Measurements from ENCODE around the gene MTTP.
A peak's percentile ranks its signal among the peaks of the same experiment; 100 is the strongest.

The MTTP gene

DNA sequence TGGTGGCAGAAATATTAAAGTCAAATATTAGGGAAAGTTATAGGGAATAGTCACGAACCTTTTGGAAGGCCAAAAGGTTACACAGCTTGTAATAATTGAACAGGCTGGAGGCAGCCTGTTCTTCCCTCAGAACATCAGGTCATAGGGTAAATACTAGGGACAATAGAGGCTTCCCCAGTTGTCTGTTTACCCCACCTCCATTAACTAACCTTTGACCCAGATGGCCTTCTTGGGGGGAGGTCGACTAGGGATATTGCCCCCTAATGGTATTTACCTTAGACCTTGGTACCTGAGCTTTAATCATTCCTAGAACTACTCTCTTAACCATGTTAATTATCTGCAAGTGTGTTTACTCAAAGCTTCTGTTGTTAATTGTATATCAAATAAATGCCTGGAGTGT lies 37.8 kb upstream of the MTTP start:
- TF ChIP-seq TCF12 (IDR thresholded peaks at IDR 0.05; ENCODE audit: low read depth) (no peak), YY1 (IDR thresholded peaks at IDR 0.05; ENCODE audit: low read depth) (no peak), EGR1 (IDR thresholded peaks at IDR 0.05) (no peak), CEBPB (IDR thresholded peaks at IDR 0.05) (no peak), EP300 (IDR thresholded peaks at IDR 0.05; ENCODE audit: borderline replicate concordance) (no peak), TEAD4 (IDR thresholded peaks at IDR 0.05) (no peak), TAF1 (IDR thresholded peaks at IDR 0.05; ENCODE audit: low read depth) (no peak), FOXM1 (IDR thresholded peaks at IDR 0.05; ENCODE audit: borderline replicate concordance, low read depth) (no peak), CREB1 (IDR thresholded peaks at IDR 0.05; ENCODE audit: low read depth) (no peak), ZBTB7A (IDR thresholded peaks at IDR 0.05; ENCODE audit: low read depth) (no peak), RAD21 (IDR thresholded peaks at IDR 0.05; ENCODE audit: low read depth) (no peak), NFIC (IDR thresholded peaks at IDR 0.05) (no peak)
- TF ChIP-seq, protein P1, sequence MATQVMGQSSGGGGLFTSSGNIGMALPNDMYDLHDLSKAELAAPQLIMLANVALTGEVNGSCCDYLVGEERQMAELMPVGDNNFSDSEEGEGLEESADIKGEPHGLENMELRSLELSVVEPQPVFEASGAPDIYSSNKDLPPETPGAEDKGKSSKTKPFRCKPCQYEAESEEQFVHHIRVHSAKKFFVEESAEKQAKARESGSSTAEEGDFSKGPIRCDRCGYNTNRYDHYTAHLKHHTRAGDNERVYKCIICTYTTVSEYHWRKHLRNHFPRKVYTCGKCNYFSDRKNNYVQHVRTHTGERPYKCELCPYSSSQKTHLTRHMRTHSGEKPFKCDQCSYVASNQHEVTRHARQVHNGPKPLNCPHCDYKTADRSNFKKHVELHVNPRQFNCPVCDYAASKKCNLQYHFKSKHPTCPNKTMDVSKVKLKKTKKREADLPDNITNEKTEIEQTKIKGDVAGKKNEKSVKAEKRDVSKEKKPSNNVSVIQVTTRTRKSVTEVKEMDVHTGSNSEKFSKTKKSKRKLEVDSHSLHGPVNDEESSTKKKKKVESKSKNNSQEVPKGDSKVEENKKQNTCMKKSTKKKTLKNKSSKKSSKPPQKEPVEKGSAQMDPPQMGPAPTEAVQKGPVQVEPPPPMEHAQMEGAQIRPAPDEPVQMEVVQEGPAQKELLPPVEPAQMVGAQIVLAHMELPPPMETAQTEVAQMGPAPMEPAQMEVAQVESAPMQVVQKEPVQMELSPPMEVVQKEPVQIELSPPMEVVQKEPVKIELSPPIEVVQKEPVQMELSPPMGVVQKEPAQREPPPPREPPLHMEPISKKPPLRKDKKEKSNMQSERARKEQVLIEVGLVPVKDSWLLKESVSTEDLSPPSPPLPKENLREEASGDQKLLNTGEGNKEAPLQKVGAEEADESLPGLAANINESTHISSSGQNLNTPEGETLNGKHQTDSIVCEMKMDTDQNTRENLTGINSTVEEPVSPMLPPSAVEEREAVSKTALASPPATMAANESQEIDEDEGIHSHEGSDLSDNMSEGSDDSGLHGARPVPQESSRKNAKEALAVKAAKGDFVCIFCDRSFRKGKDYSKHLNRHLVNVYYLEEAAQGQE (IDR thresholded peaks at IDR 0.05; ENCODE audit: low read depth): no peak
- TF ChIP-seq, protein P2, sequence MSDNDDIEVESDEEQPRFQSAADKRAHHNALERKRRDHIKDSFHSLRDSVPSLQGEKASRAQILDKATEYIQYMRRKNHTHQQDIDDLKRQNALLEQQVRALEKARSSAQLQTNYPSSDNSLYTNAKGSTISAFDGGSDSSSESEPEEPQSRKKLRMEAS (IDR thresholded peaks at IDR 0.05): no peak
- TF ChIP-seq, protein P3, sequence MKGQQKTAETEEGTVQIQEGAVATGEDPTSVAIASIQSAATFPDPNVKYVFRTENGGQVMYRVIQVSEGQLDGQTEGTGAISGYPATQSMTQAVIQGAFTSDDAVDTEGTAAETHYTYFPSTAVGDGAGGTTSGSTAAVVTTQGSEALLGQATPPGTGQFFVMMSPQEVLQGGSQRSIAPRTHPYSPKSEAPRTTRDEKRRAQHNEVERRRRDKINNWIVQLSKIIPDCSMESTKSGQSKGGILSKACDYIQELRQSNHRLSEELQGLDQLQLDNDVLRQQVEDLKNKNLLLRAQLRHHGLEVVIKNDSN (IDR thresholded peaks at IDR 0.05): no peak

DNA sequence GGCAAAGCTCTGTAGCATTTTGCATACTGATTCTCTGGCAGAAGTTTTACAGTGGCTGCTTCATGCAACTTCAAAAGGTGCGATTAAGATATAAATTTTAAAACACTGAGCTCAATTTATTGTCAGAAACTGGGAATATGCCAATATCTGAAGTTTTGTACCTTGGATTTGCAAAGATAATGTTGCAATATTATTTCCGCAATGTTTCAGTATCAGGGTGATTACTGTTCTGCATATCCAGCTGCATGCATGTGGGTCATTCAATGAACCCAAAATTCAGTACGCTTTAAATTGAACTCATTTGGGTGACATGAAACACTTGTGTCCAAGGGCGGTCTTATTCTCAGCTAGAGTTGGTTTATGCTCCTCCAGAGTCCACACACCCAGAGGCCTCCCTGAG lies 37.0 kb upstream of the MTTP start:
- no peak for TF ChIP-seq TEAD4 (IDR thresholded peaks at IDR 0.05)
- no peak for TF ChIP-seq NFIC (IDR thresholded peaks at IDR 0.05)
- no peak for TF ChIP-seq YY1 (IDR thresholded peaks at IDR 0.05; ENCODE audit: low read depth)
- TF ChIP-seq ZBTB7A (IDR thresholded peaks at IDR 0.05; ENCODE audit: low read depth): no peak
- TF ChIP-seq, protein P3 (IDR thresholded peaks at IDR 0.05): no peak
- TF ChIP-seq, protein P1 (IDR thresholded peaks at IDR 0.05; ENCODE audit: low read depth): no peak
- TF ChIP-seq EP300 (IDR thresholded peaks at IDR 0.05; ENCODE audit: borderline replicate concordance): no peak
- no peak for TF ChIP-seq EGR1 (IDR thresholded peaks at IDR 0.05)
- no peak for TF ChIP-seq FOXM1 (IDR thresholded peaks at IDR 0.05; ENCODE audit: borderline replicate concordance, low read depth)
- TF ChIP-seq, protein P2 (IDR thresholded peaks at IDR 0.05): no peak
- no peak for TF ChIP-seq CREB1 (IDR thresholded peaks at IDR 0.05; ENCODE audit: low read depth)
- TF ChIP-seq TAF1 (IDR thresholded peaks at IDR 0.05; ENCODE audit: low read depth): no peak
- TF ChIP-seq TCF12 (IDR thresholded peaks at IDR 0.05; ENCODE audit: low read depth): no peak
- TF ChIP-seq RAD21 (IDR thresholded peaks at IDR 0.05; ENCODE audit: low read depth): no peak
- no peak for TF ChIP-seq CEBPB (IDR thresholded peaks at IDR 0.05)

DNA sequence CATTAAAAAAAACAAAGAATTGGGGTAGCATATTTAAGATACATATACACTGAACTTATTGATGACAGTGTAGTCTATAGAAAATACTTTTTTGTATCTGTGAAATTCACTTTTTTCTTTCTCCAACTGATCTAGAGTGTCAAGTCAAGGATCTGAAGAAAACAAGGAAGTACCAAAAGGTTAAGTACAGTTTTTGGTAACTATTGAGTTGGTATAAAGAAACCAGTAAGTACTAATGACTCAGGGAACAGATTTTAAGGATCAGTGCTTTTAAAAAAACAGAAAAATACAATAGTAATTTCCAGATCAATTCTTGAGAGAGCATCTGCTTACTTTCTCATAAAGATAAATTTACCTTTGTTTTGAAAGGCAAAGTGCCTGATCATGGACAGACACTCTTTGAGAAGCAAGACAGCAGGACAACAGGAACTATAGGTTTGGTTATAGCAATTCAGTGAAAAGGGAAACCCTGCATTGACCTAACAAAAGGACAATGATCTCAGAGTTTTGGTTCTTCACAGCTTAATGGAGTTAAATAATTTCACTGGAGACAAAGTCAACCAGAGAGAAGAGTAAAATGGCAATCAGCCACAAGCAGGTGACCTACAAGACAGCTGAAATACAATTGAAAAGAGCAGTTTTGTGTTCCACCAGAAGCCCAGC lies 34.2 kb upstream of the MTTP start:
- no peak for TF ChIP-seq YY1 (IDR thresholded peaks at IDR 0.05; ENCODE audit: low read depth)

DNA sequence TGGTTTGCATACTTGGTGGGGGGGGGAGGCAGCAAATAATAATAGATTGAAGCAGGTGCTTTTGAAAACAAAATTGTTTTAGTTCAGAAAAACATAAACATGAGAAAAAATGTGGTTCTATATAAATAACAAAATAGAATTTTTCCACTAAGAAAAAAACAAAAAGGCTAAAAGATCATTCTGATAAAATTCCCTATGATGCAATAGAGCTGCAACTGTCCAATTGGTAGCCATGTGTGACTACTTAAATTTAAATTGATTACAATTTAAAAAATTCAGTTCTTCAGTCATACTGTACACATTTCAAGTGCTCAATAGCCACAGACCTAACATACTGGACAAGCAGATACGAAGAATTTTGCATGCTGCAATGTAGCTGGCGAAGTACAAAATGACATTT lies 21.8 kb upstream of the MTTP start:
- TF ChIP-seq NFIC (IDR thresholded peaks at IDR 0.05): no peak
- no peak for TF ChIP-seq YY1 (IDR thresholded peaks at IDR 0.05; ENCODE audit: low read depth)
- TF ChIP-seq EGR1 (IDR thresholded peaks at IDR 0.05): no peak
- TF ChIP-seq CEBPB (IDR thresholded peaks at IDR 0.05): no peak
- TF ChIP-seq TEAD4 (IDR thresholded peaks at IDR 0.05): no peak
- no peak for TF ChIP-seq ZBTB7A (IDR thresholded peaks at IDR 0.05; ENCODE audit: low read depth)
- TF ChIP-seq, protein P3 (IDR thresholded peaks at IDR 0.05): no peak
- no peak for TF ChIP-seq TCF12 (IDR thresholded peaks at IDR 0.05; ENCODE audit: low read depth)
- TF ChIP-seq, protein P2 (IDR thresholded peaks at IDR 0.05): no peak

DNA sequence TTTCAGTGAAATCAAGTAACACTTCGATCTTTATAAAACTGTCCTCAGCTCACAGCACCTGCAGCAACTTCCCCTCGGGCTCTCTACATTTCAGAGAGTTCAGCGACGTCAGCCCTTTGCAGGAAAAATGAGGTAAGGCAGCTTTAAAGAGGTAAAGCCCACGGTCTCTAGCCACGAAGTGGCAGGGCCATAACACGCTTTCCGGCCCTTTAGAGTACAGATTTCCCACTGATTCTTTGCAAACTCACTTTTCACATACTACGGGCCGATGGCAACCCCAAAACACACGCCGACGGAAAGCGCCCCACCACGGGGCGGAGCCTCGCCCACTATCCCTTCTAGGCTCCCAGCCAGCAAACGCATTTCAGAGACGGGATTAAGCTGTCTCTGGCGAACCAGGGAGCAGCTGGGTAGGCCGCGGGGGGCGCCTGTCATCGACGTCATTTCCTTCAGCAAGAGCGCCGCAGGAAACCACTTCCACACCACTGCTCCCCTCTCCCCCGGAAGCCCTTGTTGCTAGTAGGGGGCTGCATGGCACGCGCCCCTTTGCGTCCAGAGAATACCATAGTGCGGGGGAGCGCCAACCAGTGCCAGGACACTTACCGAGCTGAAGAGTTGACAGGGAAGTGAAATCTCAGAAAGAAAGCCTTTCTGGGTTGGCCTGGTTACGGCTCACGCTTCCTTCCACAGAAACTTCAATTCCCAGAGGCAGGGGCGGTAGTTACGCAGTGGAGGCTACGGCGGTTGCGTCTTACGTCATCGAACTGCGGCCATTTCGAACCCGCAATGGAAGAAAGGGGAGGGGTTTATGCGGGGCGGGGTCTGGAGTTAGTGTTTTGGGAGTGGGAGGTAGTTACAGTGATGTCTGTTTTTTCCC lies 11.1 kb upstream of the MTTP start, which contains the start of gene TRMT10A:
Gene TRMT10A (minus strand): TSS at position 730 of the 877 bp plus-strand sequence. CDS start 4,701 bp downstream, outside the sequence.
- peak; percentile 67 for TF ChIP-seq EGR1 (IDR thresholded peaks at IDR 0.05)
- TF ChIP-seq NFIC (IDR thresholded peaks at IDR 0.05): peak; percentile 78
- TF ChIP-seq EP300 (IDR thresholded peaks at IDR 0.05; ENCODE audit: borderline replicate concordance): no peak
- TF ChIP-seq, protein P1 (IDR thresholded peaks at IDR 0.05; ENCODE audit: low read depth): no peak
- TF ChIP-seq RAD21 (IDR thresholded peaks at IDR 0.05; ENCODE audit: low read depth): no peak
- no peak for TF ChIP-seq FOXM1 (IDR thresholded peaks at IDR 0.05; ENCODE audit: borderline replicate concordance, low read depth)
- peak; percentile 82 for TF ChIP-seq YY1 (IDR thresholded peaks at IDR 0.05; ENCODE audit: low read depth)
- TF ChIP-seq, protein P3 (IDR thresholded peaks at IDR 0.05): no peak
- TF ChIP-seq ZBTB7A (IDR thresholded peaks at IDR 0.05; ENCODE audit: low read depth): 0 out of 2 replicates have a peak, but pooled peaks have one; percentile 66
- TF ChIP-seq TAF1 (IDR thresholded peaks at IDR 0.05; ENCODE audit: low read depth): peak; percentile 63; the same call in 1 of the 2 replicates
- TF ChIP-seq CEBPB (IDR thresholded peaks at IDR 0.05): no peak
- TF ChIP-seq, protein P2 (IDR thresholded peaks at IDR 0.05): peak; percentile 74
- no peak for TF ChIP-seq TEAD4 (IDR thresholded peaks at IDR 0.05)
- peak; percentile 95 for TF ChIP-seq CREB1 (IDR thresholded peaks at IDR 0.05; ENCODE audit: low read depth)
- TF ChIP-seq TCF12 (IDR thresholded peaks at IDR 0.05; ENCODE audit: low read depth): peak; percentile 44
